Stomach (tissue), 9 donors: ENCODE results near the gene DNM3. TPM values are rescaled to one million over a fixed set of nuclear protein-coding genes. Genes with fewer than 3 reads are reported as not detected.

Experiments
- DNase-seq, 2 donors: peaks; one replicate each; pipeline versions ENCODE4 v3.0.0 to v3.0.0-alpha.2; 2013 to 2019
- H3K27ac ChIP-seq, 5 donors: fragments of 200-600 bp in 4 of 5; sonication (generic) in 4 of 5; one replicate each; pipeline ENCODE4 v1.5.1; 2013 to 2019; ENCODE audit warnings: mild to moderate bottlenecking in 1 of 5, moderate library complexity in 1 of 5
- H3K27me3 ChIP-seq, 3 donors: fragments of 200-600 bp; sonication (generic); one replicate each; pipeline ENCODE4 v1.5.1; 2017 to 2019; ENCODE audit warnings: mixed run types in 1 of 3
- H3K36me3 ChIP-seq, 4 donors: fragments of 200-600 bp; sonication (generic); 1 replicate in 3 of 4; 2 replicates in 1 of 4; pipeline ENCODE4 v1.5.1; 2016 to 2019
- H3K4me1 ChIP-seq, 4 donors: fragments of 200-600 bp; sonication (generic); one replicate each; pipeline ENCODE4 v1.5.1; 2016 to 2019
- H3K4me3 ChIP-seq, 4 donors: fragments of 200-600 bp; sonication (generic) in 3 of 4; one replicate each; pipeline ENCODE4 v1.5.1; 2016 to 2019; ENCODE audit warnings: mild to moderate bottlenecking in 1 of 4
- H3K9me3 ChIP-seq, 4 donors: fragments of 200-600 bp; sonication (generic); one replicate each; pipeline ENCODE4 v1.5.1; 2016 to 2019
- EP300 ChIP-seq: sonication (generic); formaldehyde crosslinking; IDR thresholded peaks from one replicate; pipeline ENCODE4 v1.6.1; 2017; ENCODE audit warnings: antibody characterized with exemption
- POLR2A ChIP-seq, 4 donors: fragments of 450-650 bp; IDR thresholded peaks; one replicate each; pipeline ENCODE4 v1.6.1; 2016; ENCODE audit warnings: antibody characterized with exemption in 4 of 4, control low read depth in 2 of 4, mild to moderate bottlenecking in 1 of 4, moderate library complexity in 1 of 4
- POLR2AphosphoS5 ChIP-seq, 3 donors: sonication (generic); formaldehyde crosslinking; IDR thresholded peaks; one replicate each; pipeline ENCODE4 v1.6.1; 2016; ENCODE audit warnings: antibody characterized with exemption in 3 of 3
- WGBS, 5 donors: extraction: QIAGEN DNeasy Blood & Tissue Kit in 3 of 5; methylation state at CpG; one replicate each; pipeline versions ENCODE4 v1.1.5 to v1.1.7; 2013 to 2018; 5-methylcytosine and 5-hydroxymethylcytosine counted together
- intact Hi-C: fragments of 100-400 bp; cut with DNase I; formaldehyde crosslinking; loops from one replicate; pipeline ENCODE4 v1.15.1; 2023; ENCODE audit warnings: low total_unique reads
- polyA plus RNA-seq, 3 donors: library from polyadenylated mRNA; stranded (reverse); fragments of 200-250 nt; gene quantifications; one replicate each; pipeline ENCODE4 v1.2.3, GENCODE V29; 2013
- total RNA-seq, 5 donors: library from RNA; depleted of rRNA; stranded (reverse); fragments of >200 nt; gene quantifications; one replicate each; pipeline versions ENCODE4 v1.1.0 to v1.2.3, GENCODE V29; 2014 to 2016
- TF ChIP-seq, protein P1 (sequence below), 7 experiments: fragments of 450-650 bp in 4 of 7; fragments of 200-600 bp in 3 of 7; sonication (generic) in 3 of 7; IDR thresholded peaks; one replicate each; pipeline ENCODE4 v1.5.1; 2016 to 2019; ENCODE audit warnings: antibody characterized with exemption in 7 of 7, control low read depth in 2 of 7, mild to moderate bottlenecking in 1 of 7
- donor health status: healthy with polysubstance abuse.
- donor health status: Bipolar disorder and iron deficiency.
- donor health status: healthy.

Gene DNM3
- total and polyA plus RNA-seq, 8 donors: 0.58 to 13.8 (median 2.2) TPM

DNA sequence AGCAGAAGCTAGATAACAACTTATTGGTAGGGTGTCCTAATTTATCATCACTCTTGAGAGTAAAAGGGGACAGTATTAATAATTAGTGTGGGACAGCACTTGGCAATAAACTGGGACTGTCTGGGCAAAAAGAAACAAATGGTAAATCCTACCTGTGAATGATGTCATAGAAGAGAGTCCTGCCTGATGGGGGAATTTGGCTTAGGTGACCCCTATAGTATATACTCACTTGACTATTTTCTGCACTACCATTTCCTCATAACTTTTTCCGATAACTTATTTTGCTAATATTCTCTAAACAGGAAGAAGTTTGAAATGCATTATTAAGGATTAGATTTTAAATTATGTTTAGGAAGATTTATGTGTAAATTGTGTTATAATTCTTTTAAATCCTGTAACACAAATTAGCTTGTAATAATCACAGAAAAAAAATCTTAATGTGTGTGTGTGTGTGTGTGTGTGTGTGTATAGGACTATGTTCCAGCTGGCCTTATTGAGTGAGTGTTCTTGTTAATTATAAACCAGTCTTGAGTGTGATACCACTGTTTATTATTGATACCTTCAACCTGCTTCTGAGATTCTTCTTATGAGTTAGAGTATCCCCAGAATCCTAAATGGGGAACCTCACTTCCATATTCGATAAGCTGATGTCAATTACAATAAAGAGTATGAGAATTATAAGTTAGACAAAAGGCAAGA is 435.0 kb downstream of the DNM3 start:
- Histone ChIP-seq H3K27ac (no peak overlapping the region), H3K36me3 (no peaks in the 10 kb centered on the region), H3K27me3 (no peaks in the 10 kb centered on the region), H3K4me1 (peaks cover 0 to 13% (median 7%) of the 10 kb centered on the region in 4 donors), H3K4me3 (no peak overlapping the region), H3K9me3 (no peaks in the 10 kb centered on the region)
- WGBS, 5 donors: 25 to 43% (median 32%) methylated on average over 2 of the region's 2 CpGs
- peak in 1 of 2 donors; percentile 39 for DNase-seq
- intact Hi-C loops: no loop called here
- TF ChIP-seq POLR2A (IDR thresholded peaks at IDR 0.05) (no peak), EP300 (no peak), POLR2AphosphoS5 (IDR thresholded peaks at IDR 0.05) (no peak)
- TF ChIP-seq, protein P1, sequence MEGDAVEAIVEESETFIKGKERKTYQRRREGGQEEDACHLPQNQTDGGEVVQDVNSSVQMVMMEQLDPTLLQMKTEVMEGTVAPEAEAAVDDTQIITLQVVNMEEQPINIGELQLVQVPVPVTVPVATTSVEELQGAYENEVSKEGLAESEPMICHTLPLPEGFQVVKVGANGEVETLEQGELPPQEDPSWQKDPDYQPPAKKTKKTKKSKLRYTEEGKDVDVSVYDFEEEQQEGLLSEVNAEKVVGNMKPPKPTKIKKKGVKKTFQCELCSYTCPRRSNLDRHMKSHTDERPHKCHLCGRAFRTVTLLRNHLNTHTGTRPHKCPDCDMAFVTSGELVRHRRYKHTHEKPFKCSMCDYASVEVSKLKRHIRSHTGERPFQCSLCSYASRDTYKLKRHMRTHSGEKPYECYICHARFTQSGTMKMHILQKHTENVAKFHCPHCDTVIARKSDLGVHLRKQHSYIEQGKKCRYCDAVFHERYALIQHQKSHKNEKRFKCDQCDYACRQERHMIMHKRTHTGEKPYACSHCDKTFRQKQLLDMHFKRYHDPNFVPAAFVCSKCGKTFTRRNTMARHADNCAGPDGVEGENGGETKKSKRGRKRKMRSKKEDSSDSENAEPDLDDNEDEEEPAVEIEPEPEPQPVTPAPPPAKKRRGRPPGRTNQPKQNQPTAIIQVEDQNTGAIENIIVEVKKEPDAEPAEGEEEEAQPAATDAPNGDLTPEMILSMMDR (IDR thresholded peaks at IDR 0.05): no peak

DNA sequence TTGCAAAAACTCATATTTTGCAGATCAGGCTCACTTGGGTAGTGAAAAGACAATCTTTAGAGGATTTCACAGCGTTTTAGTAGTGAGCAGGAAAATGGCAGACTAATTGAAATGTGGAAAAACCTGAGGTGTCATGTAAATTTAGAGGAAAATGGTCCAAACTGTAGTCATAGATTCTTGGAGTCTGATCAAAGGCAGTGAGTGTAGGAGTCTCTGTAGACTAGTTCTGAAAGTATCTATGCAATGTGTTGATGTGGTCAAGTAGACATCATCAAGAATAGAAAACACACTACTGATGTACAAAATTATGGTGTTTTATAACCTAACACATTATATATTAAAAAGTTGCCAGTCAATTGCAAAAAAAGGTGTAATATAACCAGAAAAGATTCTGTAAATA is 436.0 kb downstream of the DNM3 start:
- intact Hi-C loops: no loop called here
- H3K4me1 ChIP-seq: peaks cover 0 to 7% (median 5%) of the 10 kb centered on the region in 4 donors
- no peak for TF ChIP-seq EP300
- TF ChIP-seq POLR2A (IDR thresholded peaks at IDR 0.05): no peak
- TF ChIP-seq, protein P1 (IDR thresholded peaks at IDR 0.05): no peak
- no peak for TF ChIP-seq POLR2AphosphoS5 (IDR thresholded peaks at IDR 0.05)
- H3K4me3 ChIP-seq: no peak overlapping the region
- WGBS, 5 donors: 81 to 97% (median 91%) methylated on average over 1 of the region's 1 CpG
- H3K27ac ChIP-seq: no peak overlapping the region
- DNase-seq: no peak
- H3K9me3 ChIP-seq: no peaks in the 10 kb centered on the region
- H3K36me3 ChIP-seq: no peaks in the 10 kb centered on the region
- no peaks in the 10 kb centered on the region for H3K27me3 ChIP-seq

GRCh38 chr1:172277989-172278388 is 436.7 kb downstream of the DNM3 start:
- no peaks in the 10 kb centered on the region for H3K27me3 ChIP-seq
- no peak overlapping the region for H3K27ac ChIP-seq
- no peaks in the 10 kb centered on the region for H3K9me3 ChIP-seq
- no peaks in the 10 kb centered on the region for H3K36me3 ChIP-seq
- no peak for DNase-seq
- 94 to 100% (median 98%) methylated on average over 1 of the region's 1 CpG for WGBS, 5 donors
- TF ChIP-seq POLR2AphosphoS5 (IDR thresholded peaks at IDR 0.05) (no peak), EP300 (no peak), POLR2A (IDR thresholded peaks at IDR 0.05) (no peak)
- TF ChIP-seq, protein P1 (IDR thresholded peaks at IDR 0.05): no peak
- H3K4me3 ChIP-seq: no peak overlapping the region
- H3K4me1 ChIP-seq: peaks cover 0 to 7% (median 5%) of the 10 kb centered on the region in 4 donors
- intact Hi-C loops: no loop called here

DNA sequence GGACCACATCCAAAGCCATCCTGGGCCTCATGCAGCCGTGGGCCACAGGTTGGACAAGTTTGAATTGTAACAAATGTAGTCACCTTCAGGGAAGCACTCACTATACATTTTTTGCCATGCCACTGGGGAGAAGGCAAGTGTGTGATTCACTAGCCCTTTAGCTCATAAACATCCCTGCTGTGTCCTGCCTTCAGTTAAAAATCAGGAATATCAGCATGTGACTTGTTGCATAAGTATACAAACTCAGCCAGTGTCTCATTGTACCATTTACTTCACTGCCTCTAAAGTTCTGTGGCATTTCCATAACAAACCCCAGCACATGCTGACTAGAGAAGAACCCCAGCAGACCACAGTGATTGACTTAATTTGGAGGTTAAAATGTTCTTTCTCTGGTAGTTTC is 437.2 kb downstream of the DNM3 start:
- Histone ChIP-seq H3K4me3 (no peak overlapping the region), H3K27ac (no peak overlapping the region), H3K9me3 (no peaks in the 10 kb centered on the region), H3K27me3 (no peaks in the 10 kb centered on the region), H3K36me3 (no peaks in the 10 kb centered on the region), H3K4me1 (peaks cover 0 to 7% (median 5%) of the 10 kb centered on the region in 4 donors)
- WGBS, 5 donors: 44 to 61% (median 47%) methylated on average over 1 of the region's 1 CpG
- intact Hi-C loops: no loop called here
- no peak for DNase-seq
- TF ChIP-seq EP300 (no peak), POLR2A (IDR thresholded peaks at IDR 0.05) (no peak), POLR2AphosphoS5 (IDR thresholded peaks at IDR 0.05) (peak in 1 of 3 donors; percentile 4)
- TF ChIP-seq, protein P1 (IDR thresholded peaks at IDR 0.05): no peak
